Gastrocnemius medialis (tissue), 4 donors: ENCODE results near the gene OR2Z1.

ENCODE experiments used
- POLR2A ChIP-seq, 2 donors: fragments of 450-650 bp; IDR thresholded peaks; one replicate each; pipeline ENCODE4 v1.6.1; 2017; ENCODE audit warnings: antibody characterized with exemption in 2 of 2, mild to moderate bottlenecking in 2 of 2, moderate library complexity in 2 of 2
- TF ChIP-seq, protein P1 (sequence below), 5 experiments: fragments of 450-650 bp in 3 of 5; fragments of 200-600 bp in 2 of 5; sonication (generic) in 2 of 5; IDR thresholded peaks in 4 of 5; conservative IDR thresholded peaks in 1 of 5; 1 replicate in 4 of 5; 2 replicates in 1 of 5; pipeline ENCODE4 v1.5.1; 2016 to 2019; ENCODE audit warnings: antibody characterized with exemption in 5 of 5, mild to moderate bottlenecking in 3 of 5, moderate library complexity in 3 of 5

DNA sequence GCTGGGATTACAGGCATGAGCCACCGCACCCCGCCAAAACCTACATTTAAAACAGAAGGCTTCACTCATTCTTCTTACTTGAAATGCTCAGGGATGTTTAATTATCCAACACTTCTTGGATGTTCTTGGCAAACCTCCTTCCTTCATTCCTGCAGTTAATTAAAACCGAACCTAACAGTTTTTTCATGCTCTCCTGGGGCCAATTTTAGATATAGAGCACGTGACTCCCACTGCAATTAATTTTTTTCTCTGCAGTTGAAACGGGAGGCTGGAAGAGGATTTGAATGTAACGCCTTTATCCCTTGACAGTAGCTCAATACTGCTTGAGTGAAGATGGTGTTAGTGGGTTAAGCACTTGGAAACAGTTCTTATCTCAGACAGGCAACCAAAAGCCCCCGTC lies 18.2 kb upstream of the OR2Z1 start:
- TF ChIP-seq, protein P1, sequence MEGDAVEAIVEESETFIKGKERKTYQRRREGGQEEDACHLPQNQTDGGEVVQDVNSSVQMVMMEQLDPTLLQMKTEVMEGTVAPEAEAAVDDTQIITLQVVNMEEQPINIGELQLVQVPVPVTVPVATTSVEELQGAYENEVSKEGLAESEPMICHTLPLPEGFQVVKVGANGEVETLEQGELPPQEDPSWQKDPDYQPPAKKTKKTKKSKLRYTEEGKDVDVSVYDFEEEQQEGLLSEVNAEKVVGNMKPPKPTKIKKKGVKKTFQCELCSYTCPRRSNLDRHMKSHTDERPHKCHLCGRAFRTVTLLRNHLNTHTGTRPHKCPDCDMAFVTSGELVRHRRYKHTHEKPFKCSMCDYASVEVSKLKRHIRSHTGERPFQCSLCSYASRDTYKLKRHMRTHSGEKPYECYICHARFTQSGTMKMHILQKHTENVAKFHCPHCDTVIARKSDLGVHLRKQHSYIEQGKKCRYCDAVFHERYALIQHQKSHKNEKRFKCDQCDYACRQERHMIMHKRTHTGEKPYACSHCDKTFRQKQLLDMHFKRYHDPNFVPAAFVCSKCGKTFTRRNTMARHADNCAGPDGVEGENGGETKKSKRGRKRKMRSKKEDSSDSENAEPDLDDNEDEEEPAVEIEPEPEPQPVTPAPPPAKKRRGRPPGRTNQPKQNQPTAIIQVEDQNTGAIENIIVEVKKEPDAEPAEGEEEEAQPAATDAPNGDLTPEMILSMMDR (IDR thresholded peaks at IDR 0.05 in 4 of 5, conservative IDR thresholded peaks at IDR 0.05 in 1 of 5): no peak
- TF ChIP-seq POLR2A (IDR thresholded peaks at IDR 0.05): no peak
